GM12878 (cell line): ENCODE data around the gene TMSB4X. TPM values are rescaled to one million over a fixed set of nuclear protein-coding genes. Genes with fewer than 3 reads are reported as not detected.

ENCODE experiments used
- ATAC-seq: fragments of 200-7000 bp; cut with Tn5 transposase; 3 replicates; pipeline ENCODE4 v1.9.1; 2020; ENCODE audit warnings: mild to moderate bottlenecking, moderate library complexity
- BruUV-seq: library from RNA; stranded (reverse); fragments of 400-500 nt; replicated peaks from 2 replicates; lab custom pipeline; 2021; lab: Mats Ljungman, UMichigan
- CTCF ChIA-PET: fragments of 300-600 bp; sonication (Branson Sonifier 250); formaldehyde crosslinking; extraction: SDS; loops from one replicate; lab custom pipeline; 2021; ENCODE audit warnings: inconsistent platforms; lab: Yijun Ruan, JAX
- POLR2A ChIA-PET: fragments of 350-600 bp; formaldehyde crosslinking; extraction: SDS; loops from one replicate; lab custom pipeline; 2021; ENCODE audit warnings: inconsistent platforms; lab: Charles Lee
- RAD21 ChIA-PET: fragments of 300-600 bp; sonication (Branson Sonifier 250); formaldehyde crosslinking; loops from one replicate; lab custom pipeline; 2023; ENCODE audit warnings: antibody characterized with exemption; ENCODE audit not compliant: unreplicated experiment; lab: Charles Lee
- SMC1A ChIA-PET: fragments of 300-600 bp; sonication (Branson Sonifier 250); formaldehyde crosslinking; loops from one replicate; lab custom pipeline; 2023; ENCODE audit not compliant: unreplicated experiment, uncharacterized antibody; lab: Charles Lee
- DNase-seq: peaks from one replicate; pipeline ENCODE4 v3.0.0-alpha.2; 2011; ENCODE audit warnings: low read depth, low spot score
- FAIRE-seq: peaks from 3 replicates; lab custom pipeline; 2011; peaks lifted over from hg19 to GRCh38; lab: Jason Lieb, UNC
- H2AFZ ChIP-seq: 2 replicates; pipeline ENCODE4 v1.6.0; 2011; ENCODE audit warnings: low read depth, low read length, control low read depth; ENCODE audit not compliant: control insufficient read depth
- H3K27ac ChIP-seq: 2 replicates; pipeline ENCODE4 v1.5.1; 2011; ENCODE audit warnings: control low read depth; ENCODE audit not compliant: control insufficient read depth, insufficient read depth
- H3K27me3 ChIP-seq, 2 experiments: replicated peaks in 1 of 2; 2 replicates each; pipeline versions ENCODE4 v1.6.0 to v1.6.1; 2011; ENCODE audit warnings: low read length in 1 of 2; ENCODE audit not compliant: control insufficient read depth in 2 of 2, insufficient read depth in 2 of 2
- H3K36me3 ChIP-seq, 2 experiments: 2 replicates each; pipeline ENCODE4 v1.5.1; 2011; ENCODE audit warnings: low read length in 1 of 2; ENCODE audit not compliant: control insufficient read depth in 2 of 2, insufficient read depth in 2 of 2
- H3K4me1 ChIP-seq: 2 replicates; pipeline ENCODE4 v1.6.1; 2011; ENCODE audit warnings: mild to moderate bottlenecking, low read length, moderate library complexity, mixed read lengths; ENCODE audit not compliant: control insufficient read depth, insufficient read depth
- H3K4me2 ChIP-seq: 2 replicates; pipeline ENCODE4 v1.6.0; 2011; ENCODE audit warnings: control low read depth; ENCODE audit not compliant: control insufficient read depth, insufficient read depth
- H3K4me3 ChIP-seq: fragments of 200-600 bp; sonication (generic); 2 replicates; pipeline ENCODE4 v1.5.1; 2016
- H3K79me2 ChIP-seq: 2 replicates; pipeline ENCODE4 v1.6.0; 2011; ENCODE audit warnings: low read length; ENCODE audit not compliant: control insufficient read depth, insufficient read depth
- H3K9ac ChIP-seq: 2 replicates; pipeline ENCODE4 v1.8.0; 2011; ENCODE audit warnings: low read length, control low read depth, mixed read lengths; ENCODE audit not compliant: control insufficient read depth, insufficient read depth
- H3K9me3 ChIP-seq: replicated peaks from 3 replicates; pipeline ENCODE4 v1.5.1; 2011; ENCODE audit warnings: mild to moderate bottlenecking, low read length; ENCODE audit not compliant: control insufficient read depth, insufficient read depth
- H4K20me1 ChIP-seq: 2 replicates; pipeline ENCODE4 v1.6.0; 2011; ENCODE audit not compliant: control insufficient read depth, insufficient read depth
- ATF7 ChIP-seq: fragments of 450-650 bp; IDR thresholded peaks from 2 replicates; pipeline ENCODE4 v1.6.1; 2016; ENCODE audit warnings: low read depth, mild to moderate bottlenecking
- BACH1 ChIP-seq: fragments of 450-650 bp; IDR thresholded peaks from 2 replicates; pipeline ENCODE4 v1.6.1; 2017; ENCODE audit warnings: mild to moderate bottlenecking, borderline replicate concordance
- FOXM1 ChIP-seq: IDR thresholded peaks from 2 replicates; pipeline ENCODE4 v1.6.1; 2012; ENCODE audit warnings: low read depth, mild to moderate bottlenecking, inconsistent platforms, low read length, moderate library complexity
- NFIC ChIP-seq: IDR thresholded peaks from 2 replicates; pipeline ENCODE4 v1.6.1; 2012; ENCODE audit warnings: low read depth, mild to moderate bottlenecking, inconsistent platforms, low read length, moderate library complexity
- YBX1 ChIP-seq: fragments of 450-650 bp; IDR thresholded peaks from 2 replicates; pipeline ENCODE4 v1.6.1; 2016; ENCODE audit warnings: antibody characterized with exemption
- WGBS: methylation state at CpG from one replicate; pipeline ENCODE4 v1.1.6; 2016; ENCODE audit warnings: low lambda C conversion rate; ENCODE audit not compliant: insufficient replicate concordance, insufficient coverage; ENCODE audit errors: missing lambda C conversion rate; 5-methylcytosine and 5-hydroxymethylcytosine counted together
- in situ Hi-C: fragments of 300-500 bp; cut with MboI; formaldehyde crosslinking; loops from 9 replicates; pipeline ENCODE4 v1.14.3; 2018; ENCODE audit warnings: mixed read lengths
- intact Hi-C: fragments of 100-400 bp; cut with micrococcal nuclease; formaldehyde crosslinking; loops from one replicate; pipeline ENCODE4 v1.14.2; 2022; ENCODE audit not compliant: unreplicated experiment
- polyA plus RNA-seq, 11 experiments: library from polyadenylated mRNA; depleted of rRNA in 4 of 11; unstranded in 6 of 11; stranded (reverse) in 5 of 11; fragments of >200 nt; fragmentation: Nextera tagmentation in 4 of 11; fragmentation: Illumina TruSeq in 1 of 11; extraction: Ambion mirVana in 4 of 11; extraction: Trizol in 1 of 11; gene quantifications; 1 replicate in 1 of 11; 2 replicates in 10 of 11; pipeline versions ENCODE4 v1.2.1 to v1.2.3, GENCODE V29; 2011 to 2016; ENCODE audit warnings: inconsistent platforms in 2 of 11, missing spikeins in 2 of 11, low read depth in 1 of 11
- total RNA-seq, 4 experiments: library from RNA; depleted of rRNA in 3 of 4; stranded (reverse); fragments of >200 nt in 3 of 4; fragmentation: Illumina TruSeq in 1 of 4; extraction: Trizol in 1 of 4; gene quantifications; 2 replicates each; pipeline versions ENCODE4 v1.2.1 to v1.2.3, GENCODE V29; 2013 to 2021

The TMSB4X gene
- total and polyA plus RNA-seq, 10 of the 15 experiments (the other 5 are each of a cell fraction or from before 2014, with no cell fraction given), result 13,924 to 37,234 (median 23,705) TPM

DNA sequence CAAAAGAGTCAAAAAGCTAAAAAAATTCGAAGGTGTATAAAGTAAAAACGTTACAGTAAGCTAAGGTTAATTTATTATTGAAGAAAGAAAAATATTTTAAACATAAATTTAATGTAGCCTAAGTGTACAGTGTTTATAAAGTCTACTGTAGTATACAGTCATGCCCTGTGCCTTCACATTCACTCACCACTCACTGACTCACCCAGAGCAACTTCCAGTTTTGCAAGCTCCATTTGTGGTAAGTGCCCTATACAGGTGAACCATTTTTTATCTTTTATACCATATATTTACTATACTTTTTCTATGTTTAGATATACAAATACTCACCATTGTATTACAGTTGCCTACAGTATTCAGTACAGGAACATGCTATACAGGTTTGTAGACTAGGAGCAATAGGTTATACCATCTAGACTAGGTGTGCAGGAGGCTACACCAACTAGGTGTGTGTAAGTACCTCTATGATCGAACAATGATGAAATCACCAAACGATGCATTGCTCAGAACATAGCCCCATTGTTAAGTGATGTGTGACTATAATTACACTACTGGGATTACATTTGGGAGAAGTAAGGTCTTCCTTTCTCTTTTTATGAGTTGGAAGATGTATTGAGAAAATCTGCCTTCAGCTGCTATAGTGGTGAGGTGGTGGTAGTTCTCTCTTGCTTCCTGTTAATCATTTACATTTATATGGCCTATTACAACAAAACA, 27.2 kb downstream of the TMSB4X start:
- ChIA-PET CTCF (interaction anchor here (0.6 to 12.2 kb wide), 15 partner anchors 9 to 748 kb away, joined by 3 to 123 read pairs (median 4); no protein-coding TSS in a partner anchor), SMC1A (interaction anchor here (0.6 to 25.1 kb wide), 15 partner anchors 8 to 1419 kb away, joined by 3 to 847 read pairs (median 6); partner anchors contain the start of gene TMSB4X), POLR2A (interaction anchor here (0.6 to 17.2 kb wide), 14 partner anchors 11 to 205 kb away, joined by 3 to 280 read pairs (median 6); no protein-coding TSS in a partner anchor), RAD21 (interaction anchor here (0.9 to 22.5 kb wide), 13 partner anchors 11 to 486 kb away, joined by 3 to 689 read pairs (median 24); partner anchors contain the start of gene TMSB4X)
- Histone ChIP-seq H3K27ac (peak overlapping the region; percentile 91), H3K9me3 (no peaks in the 10 kb centered on the region), H3K4me1 (peaks cover 80% of the 10 kb centered on the region), H3K4me3 (no peak overlapping the region), H3K4me2 (peak overlapping the region; percentile 47), H3K9ac (peak overlapping the region; percentile 50; the same call in 1 of the 2 replicates), H3K27me3 (no peaks in the 10 kb centered on the region), H4K20me1 (no peaks in the 10 kb centered on the region), H3K36me3 (no peaks in the 10 kb centered on the region), H2AFZ (no peak overlapping the region), H3K79me2 (no peaks in the 10 kb centered on the region; the same call in none of the 2 replicates)
- intact Hi-C loops, result loop anchor here (5.0 to 10.0 kb wide), 2 partner anchors 163 to 485 kb away; no protein-coding TSS in a partner anchor
- no peak for DNase-seq
- peak; percentile 10 for ATAC-seq
- no TSS peak for BruUV-seq
- TF ChIP-seq NFIC, result no peak; the same call in 1 of the 2 replicates
- no peak for TF ChIP-seq YBX1
- 0 out of 2 replicates have a peak, but pooled peaks have one; percentile 6 for TF ChIP-seq FOXM1
- TF ChIP-seq ATF7, result peak; percentile 50; the same call in 1 of the 2 replicates
- no peak for TF ChIP-seq BACH1
- in situ Hi-C loops, result loop anchor here (5.0 kb wide), 2 partner anchors 55 to 85 kb away; no protein-coding TSS in a partner anchor
- FAIRE-seq, result no peak
- WGBS, result 49% methylated on average over 4 of the region's 4 CpGs
